ENCODE measurements around the gene IRS1. TPM values are rescaled to one million over a fixed set of nuclear protein-coding genes. Genes with fewer than 3 reads are reported as not detected.

Gene IRS1, protein sequence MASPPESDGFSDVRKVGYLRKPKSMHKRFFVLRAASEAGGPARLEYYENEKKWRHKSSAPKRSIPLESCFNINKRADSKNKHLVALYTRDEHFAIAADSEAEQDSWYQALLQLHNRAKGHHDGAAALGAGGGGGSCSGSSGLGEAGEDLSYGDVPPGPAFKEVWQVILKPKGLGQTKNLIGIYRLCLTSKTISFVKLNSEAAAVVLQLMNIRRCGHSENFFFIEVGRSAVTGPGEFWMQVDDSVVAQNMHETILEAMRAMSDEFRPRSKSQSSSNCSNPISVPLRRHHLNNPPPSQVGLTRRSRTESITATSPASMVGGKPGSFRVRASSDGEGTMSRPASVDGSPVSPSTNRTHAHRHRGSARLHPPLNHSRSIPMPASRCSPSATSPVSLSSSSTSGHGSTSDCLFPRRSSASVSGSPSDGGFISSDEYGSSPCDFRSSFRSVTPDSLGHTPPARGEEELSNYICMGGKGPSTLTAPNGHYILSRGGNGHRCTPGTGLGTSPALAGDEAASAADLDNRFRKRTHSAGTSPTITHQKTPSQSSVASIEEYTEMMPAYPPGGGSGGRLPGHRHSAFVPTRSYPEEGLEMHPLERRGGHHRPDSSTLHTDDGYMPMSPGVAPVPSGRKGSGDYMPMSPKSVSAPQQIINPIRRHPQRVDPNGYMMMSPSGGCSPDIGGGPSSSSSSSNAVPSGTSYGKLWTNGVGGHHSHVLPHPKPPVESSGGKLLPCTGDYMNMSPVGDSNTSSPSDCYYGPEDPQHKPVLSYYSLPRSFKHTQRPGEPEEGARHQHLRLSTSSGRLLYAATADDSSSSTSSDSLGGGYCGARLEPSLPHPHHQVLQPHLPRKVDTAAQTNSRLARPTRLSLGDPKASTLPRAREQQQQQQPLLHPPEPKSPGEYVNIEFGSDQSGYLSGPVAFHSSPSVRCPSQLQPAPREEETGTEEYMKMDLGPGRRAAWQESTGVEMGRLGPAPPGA (N-terminal part only)
- 10.8 TPM for total RNA-seq

GRCh38 chr2:226799211-226799975 is at the start of gene IRS1:
IRS1 (minus strand) TSS chr2:226799820; CDS start chr2:226798738, 1,082 bp downstream.

GRCh38 chr2:226835796-226836547 is 36.4 kb upstream of the IRS1 start, which contains the start of gene RHBDD1:
RHBDD1 (plus strand) TSS chr2:226836054; CDS start chr2:226864694, 28,640 bp downstream.

Other genes starting within 250 kb of the IRS1 start
- 57.7 TPM for gene RHBDD1, start 36.2 kb upstream of the IRS1 start, total RNA-seq